HG02981 (cell line): Measurements from ENCODE around the gene TXN2.
"Not testable (repeated sequence)": the region's sequence is repeated elsewhere in the genome, so short reads cannot be mapped to it uniquely, and the experiment has no call there.

Experiments
- ATAC-seq: cut with Tn5 transposase; IDR thresholded peaks from one replicate; pipeline ENCODE4 v1.9.1; 2021; ENCODE audit warnings: mild to moderate bottlenecking, moderate library complexity; ENCODE audit not compliant: unreplicated experiment

Gene TXN2, protein sequence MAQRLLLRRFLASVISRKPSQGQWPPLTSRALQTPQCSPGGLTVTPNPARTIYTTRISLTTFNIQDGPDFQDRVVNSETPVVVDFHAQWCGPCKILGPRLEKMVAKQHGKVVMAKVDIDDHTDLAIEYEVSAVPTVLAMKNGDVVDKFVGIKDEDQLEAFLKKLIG

DNA sequence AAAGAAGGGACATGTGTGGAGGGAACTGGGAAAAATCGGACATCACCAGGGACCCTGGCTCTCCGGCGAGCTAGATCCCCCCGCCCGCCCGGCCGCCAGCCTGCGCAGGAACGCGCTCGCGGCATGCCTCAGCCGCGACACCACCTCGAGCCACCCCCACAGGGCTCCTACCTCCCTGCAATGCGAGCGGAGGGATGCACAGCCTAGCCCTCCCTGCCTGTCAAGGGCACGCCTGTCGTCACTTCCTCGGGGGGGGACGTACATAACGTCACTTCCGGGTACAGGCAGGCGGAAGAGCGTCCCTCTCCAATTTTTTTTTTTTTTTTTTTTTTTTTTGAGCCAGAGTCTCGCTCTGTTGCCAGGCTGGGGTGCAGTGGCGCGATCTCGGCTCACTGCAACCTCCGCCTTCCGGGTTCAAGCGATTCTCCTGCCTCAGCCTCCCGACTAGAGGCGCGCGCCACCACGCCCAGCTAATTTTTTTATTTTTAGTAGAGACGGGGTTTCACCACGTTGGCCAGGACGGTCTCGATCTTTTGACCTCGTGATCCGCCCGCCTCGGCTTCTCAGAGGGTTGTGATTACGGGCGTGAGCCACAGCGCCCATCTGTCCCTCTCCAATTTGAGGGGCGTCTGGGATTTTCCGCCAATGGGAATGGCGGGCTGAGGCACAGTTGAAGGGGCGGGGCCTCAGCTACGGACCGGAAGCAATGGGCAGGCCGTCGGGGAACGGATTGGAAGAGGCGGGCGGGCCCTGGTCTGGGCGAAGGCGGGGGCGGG is at the start of gene TXN2:
TXN2 (minus strand) TSS at position 248 of the 776 bp plus-strand sequence. CDS start 803 bp downstream, outside the sequence.
- ATAC-seq = peak; percentile 74

DNA sequence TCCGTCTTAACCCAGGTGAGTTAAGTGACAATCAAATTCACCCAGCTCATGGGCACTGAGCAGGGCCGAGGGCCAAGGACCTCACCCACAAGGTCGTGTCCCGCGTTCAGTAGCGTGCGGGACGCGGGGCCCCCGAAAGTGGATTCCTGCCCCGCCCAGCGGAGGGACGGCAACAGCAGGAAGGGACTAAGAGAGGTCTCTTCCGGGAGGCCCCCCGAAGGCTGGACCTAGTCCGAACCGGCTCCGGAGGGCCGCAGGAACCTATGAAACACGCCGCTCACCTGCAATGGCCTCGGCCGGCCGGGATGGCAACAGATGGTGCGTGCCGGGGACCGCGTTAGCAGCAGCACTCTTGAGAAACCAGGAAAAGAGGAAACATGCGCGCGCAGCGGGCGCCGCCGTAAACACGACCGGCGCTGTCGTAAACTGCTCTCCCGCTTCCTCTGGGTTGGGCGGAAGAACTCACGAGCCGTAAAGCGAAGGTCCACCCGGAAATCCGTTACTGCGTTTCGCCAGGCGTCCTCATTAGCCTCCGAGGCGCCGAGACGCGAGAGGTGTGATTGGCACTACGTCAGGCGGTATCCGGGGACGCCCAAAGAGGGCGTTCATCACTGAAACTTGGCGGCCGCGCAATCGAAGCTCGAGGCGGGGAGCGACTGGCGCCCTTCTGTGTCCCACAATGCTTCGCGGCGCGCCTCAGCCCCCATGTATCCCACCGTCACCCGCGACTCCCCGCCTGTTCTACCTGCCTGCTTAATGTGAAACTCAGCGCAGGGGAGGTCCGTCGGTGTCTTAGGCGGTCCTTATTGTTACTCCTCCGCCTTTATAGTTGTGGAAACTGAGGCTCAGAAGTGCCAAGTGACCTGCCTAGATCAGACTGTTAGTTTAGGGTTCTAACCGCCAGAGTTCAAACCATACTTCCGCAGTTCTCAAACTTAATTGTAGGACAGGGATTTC is 47.6 kb upstream of the TXN2 start, which contains the start of gene EIF3D:
EIF3D (minus strand) TSS at position 372 of the 957 bp plus-strand sequence. CDS start 3,045 bp downstream, outside the sequence.
- peak; percentile 89 for ATAC-seq

DNA sequence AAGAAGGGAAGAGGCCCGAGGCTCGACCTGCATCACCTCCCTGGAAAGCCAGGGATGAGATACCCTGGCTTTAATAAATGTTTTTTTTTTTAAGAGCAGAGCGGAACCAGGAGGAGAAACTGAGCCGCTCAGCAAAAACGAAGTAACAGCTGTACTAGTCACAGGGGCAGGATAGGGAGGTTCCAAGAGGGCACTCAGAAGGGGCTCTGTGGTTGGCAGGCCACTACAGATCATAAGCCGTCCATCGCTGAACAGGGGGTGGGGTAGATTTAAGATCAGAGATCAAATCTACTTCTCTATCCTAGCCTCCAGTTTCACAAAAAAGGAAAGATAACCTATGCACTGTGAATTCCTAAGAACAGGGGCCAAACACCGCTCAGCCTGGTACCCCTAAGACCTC is 46.9 kb upstream of the TXN2 start:
- ATAC-seq = no peak

DNA sequence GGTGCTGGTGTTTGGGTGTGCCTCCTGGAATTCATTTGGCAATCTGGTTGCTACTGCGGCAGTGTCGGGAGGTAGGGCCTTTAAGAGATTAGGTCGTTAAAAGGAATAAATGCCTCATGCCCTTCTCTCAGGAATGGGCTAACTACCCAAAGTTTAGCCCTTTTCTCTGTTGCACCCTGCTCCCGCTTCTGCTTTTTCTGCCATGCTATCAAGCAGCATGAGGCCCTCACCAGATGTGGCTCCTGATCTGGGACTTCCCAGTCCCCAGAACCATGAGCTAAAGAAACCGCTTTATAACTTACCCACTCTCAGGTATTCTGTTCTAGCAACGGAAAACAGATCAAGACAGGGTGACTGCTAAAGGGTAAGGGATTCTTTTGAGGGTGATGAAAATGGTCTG is 41.2 kb upstream of the TXN2 start:
- no peak for ATAC-seq

DNA sequence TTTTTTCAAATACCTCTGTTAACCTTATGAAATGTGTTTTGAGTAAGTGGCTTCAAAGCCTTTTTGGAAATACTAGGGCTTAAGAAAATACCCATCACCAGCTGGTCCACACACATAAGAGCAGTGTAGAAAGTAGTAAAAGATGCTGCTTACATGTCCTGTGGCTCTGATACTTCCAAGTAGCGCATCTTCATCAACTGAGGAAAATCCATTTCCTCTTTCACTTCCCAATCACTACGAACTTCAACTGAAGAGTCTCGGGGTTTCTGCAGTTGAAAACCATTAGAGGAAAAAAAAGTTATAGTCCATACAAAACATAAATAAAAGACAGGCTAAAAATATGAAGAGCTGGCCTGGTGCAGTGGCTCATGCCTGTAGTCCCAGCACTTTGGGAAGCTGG is 39.0 kb upstream of the TXN2 start:
- no peak for ATAC-seq

DNA sequence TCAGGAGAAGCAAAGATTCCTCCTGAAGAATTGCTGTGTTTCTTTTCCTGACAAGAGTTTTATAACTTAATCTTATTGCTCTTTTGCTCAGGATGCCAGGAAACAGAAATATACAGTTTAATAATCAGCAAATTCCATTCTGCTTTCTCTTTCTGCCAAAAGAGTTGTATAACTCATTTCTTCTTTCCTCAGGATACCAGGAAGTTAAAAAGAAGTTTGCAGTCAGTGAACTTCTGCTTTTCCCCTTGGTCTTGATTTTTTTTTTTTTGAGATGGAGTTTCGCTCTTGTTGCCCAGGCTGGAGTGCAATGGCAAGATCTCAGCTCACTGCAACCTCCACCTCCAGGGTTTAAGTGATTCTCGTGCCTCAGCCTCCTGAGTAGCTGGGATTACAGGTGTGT is 38.5 kb upstream of the TXN2 start:
- ATAC-seq = not testable (repeated sequence)

DNA sequence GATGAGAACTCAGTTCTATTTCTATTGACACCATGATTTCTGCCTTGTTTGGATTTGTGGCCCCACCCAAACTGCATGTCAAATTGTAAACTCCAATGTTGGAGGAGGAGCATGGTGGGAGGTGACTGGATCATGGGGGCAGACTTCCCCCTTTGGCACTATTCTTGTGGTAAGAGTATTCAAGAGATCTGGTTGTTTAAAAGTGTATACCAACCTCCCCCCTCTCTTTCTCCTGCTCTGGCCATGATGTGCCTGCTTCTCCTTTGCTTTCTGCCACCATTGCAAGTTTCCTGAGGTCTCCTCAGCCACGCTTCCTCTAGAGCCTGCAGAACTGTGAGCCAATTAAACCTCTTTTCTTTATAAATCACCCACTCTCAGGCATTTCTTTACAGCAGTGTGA is 33.3 kb upstream of the TXN2 start:
- ATAC-seq = no peak

DNA sequence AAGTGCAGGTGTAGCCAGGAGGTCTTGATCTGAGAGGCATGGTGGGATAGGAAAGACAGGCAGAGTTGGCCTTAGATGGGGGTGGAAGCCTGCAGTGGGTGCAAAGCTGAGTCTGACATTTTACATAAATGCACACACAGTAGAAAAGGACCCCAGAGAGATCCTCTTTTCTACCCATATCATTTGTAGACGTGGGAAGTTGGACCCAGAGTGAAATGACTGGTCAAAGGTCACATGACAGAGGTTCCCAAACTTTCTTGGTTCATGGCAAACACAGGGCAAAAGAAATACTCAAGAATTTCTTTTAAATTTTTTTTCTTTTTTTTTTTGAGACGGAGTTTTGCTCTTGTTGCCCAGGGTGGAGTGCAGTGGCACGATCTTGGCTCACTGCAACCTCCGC is 31.6 kb upstream of the TXN2 start:
- ATAC-seq = no peak

DNA sequence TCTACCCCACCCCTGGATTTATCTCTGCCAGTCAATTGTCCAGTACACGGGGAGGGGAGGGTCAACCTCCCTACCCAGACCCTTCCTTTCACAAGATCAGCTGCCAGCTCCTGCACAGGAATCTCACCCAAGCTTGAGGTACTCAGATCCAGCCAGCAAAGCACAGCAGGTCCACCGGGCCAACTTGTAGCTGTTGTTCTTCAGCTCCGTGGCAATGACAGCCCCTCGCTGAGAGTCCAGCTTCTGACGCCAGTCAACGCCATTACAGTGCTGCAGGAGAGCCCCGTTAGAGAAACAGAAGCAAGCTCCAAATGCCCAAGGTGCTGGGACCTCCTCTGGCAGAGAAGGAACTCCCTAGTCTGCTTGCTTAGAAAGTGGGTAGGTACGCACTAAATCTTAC is 30.9 kb upstream of the TXN2 start:
- no peak for ATAC-seq

DNA sequence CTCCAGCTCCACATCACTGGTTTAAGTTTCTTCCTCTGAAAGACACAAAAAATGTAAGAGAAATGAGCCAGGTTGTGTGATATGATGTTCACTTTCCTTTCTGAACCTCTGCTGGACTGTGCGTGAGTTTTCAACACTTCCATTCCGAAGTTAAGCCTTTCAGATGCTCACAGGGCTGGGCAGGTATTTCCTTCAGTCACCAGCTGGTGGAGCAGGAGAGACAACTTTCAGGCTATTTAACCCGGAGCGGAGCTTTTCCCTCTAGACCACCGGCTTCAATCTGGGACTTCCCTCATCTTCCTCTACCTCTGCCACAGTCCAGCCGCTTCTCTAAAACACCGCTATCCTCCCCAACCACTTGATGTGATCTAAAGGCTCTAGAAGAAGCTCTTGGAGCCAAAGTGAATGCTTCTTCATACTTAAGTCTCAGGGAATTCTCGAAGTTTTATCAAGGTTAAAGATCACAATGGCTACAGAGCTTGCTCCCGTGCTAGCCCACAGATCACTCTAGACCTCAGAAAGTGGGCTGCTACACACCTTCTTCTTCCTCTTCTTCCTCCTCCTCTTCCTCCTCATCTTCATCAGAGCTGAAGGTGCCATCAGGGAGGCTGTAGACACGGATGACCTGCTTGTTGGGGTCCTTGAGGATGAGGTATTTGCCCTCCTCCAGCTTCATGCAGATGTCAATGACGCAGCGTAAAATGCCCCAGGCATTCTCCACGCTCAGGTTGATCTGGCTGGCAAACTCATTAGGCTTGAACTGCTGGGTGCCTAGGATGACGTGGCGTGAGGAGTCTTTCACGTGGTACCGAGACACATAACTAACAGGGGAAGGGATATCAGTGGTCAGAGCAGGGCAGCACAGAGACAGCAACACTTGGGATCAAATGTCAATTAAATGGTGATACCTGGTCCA is 29.8 kb upstream of the TXN2 start:
- ATAC-seq = no peak

DNA sequence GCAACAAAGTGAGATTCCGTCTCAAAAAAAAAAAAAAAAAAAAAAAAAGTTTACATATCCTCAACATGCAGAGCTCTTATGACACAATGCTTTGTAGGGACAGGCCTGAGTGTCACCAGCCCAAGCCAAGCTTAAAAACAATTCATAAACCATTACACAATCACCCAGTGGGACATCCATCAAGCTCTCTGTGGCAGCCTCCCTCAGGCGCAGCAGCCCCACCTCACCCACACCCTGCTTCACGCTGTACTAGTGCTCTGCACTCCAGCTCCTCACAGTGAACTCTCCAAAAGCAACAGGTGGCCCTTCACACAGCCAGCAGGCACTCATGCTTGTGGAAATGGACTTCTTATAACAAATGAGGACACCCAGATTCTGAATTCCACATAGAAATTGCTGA is 28.9 kb upstream of the TXN2 start:
- ATAC-seq = no peak

DNA sequence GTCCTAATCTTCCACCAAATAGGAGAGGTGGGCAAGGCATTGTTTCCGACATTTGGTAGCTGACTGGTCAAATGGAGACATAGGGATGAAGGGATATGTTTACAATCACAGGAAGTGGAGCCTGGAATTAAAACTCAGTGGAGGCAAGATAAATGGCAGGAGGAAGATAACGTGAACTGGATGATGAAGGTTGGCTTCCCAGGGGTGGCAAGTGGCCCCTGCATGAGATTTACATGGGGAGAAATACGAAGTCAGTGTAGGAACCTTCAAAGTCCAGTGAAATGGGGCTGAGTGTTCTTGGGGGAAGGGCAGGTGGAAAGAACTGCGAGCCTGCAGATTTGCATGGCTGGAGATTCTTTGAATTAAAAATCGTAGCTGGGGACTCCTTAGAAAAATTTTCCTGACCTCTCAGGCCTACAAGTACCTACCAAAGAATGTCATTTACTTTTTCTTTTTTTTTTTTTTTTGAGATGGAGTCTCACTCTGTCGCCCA is 26.1 kb upstream of the TXN2 start:
- ATAC-seq = no peak

DNA sequence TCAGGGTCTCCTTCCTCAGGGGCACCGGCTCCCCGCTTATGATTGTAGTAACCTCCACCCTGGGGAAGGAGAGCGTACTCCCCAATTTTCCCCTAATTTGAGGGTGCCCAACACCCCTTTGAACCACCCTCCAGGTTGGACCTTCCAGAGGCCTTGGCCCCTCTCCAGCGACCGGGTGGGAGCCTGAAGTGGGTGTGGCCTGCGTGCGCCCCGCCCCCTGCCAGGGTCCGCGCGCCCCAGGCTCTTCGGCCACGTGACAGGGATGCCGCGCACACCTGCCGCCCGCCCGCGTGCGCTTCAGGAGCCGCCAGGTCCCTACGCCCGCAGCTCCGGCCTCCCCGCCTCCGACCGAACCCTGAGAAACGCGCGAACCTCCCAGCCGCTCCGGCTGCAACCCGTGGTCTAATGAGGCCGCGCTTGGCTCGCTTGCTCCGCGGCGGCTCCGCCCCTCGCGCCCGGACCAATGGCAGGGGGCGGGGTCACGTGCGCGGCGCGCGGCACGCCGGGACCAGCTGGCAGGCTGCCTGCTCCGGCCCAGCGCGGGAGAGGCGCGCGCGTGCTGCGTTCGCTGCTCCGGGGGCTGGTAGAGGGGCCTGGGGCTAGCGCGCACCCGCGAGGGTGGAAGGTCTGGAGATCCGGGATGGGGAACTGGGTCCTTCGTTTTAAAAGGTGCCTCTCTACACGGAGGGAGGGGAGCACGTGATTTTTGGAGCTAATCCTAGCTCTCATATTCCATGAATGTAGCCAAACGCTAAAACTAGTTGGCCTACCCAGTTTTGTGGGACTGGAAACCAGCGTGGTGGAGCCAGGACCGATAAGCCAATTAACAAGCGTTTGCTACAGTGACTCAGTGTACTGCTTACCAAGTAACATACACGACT is 25.4 kb upstream of the TXN2 start, which contains the start of gene FOXRED2:
FOXRED2 (minus strand) TSS at position 404 of the 881 bp plus-strand sequence. CDS start 618 bp downstream, outside the sequence.
- peak; percentile 78 for ATAC-seq

DNA sequence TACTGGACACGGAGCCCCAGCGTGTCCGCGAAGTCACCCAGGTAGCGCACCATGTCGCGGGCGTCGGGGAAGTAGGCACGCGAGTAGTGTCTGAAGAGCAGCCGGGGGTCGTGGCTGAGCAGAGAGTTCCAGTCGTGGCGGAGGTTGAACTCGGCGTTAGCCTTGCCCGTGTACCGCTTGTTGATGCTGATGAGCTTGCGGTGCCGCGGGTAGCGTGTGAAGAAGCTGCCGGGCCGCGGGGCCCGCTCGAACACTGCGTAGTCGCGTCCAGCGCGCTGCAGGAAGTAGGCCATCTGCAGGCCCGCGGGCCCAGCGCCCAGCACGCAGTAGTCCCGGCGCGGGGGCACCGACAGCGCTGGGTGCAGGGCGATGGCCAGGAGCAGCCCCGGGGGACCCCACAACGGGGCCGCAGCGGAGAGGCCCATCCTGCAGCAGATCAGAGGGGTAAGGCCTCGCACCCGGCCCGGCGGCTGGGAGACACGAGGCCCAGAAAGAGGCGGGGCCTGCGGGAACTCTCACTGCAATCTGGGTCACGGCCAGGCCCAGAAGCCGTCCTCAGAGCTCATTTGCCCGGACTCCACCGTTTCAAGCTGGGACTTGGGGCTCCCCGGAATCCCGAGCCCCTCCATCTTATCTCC is 24.7 kb upstream of the TXN2 start:
- ATAC-seq = no peak

DNA sequence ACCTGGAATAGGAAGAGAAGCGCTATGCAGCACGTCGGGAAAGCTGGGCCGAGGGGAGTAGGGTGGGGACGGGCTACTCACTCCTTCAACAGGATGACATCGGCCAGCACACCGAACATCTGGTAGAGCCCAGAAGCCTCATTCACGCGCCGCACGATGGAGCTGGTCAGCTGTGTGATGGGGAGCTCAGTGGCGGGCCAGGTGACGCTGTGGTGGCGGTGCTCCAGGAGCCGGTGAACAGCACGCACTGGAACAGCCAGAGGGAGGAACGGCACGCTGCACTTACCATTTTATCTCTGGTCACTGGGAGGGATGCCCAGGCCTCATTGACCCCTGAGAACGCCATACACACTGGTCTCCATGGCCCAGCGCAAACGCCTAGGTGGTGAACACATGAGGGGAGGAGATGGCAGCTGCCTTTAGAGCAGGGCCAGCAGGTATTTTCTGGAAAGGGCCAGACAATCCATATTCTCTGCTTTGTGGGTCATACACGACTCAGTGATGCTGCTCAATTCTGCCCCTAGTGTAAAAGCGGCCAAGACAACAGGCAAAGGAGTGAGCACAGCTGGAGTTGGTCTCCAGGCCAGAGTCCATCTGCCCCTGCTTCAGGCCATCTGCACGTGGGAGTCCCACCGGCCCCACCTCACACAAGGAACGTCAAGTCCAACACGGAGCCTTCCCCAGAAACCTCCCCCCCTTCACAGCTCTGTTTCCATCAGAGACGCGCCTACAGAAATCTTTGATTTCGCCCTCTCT is 16.6 kb upstream of the TXN2 start:
- ATAC-seq = no peak

DNA sequence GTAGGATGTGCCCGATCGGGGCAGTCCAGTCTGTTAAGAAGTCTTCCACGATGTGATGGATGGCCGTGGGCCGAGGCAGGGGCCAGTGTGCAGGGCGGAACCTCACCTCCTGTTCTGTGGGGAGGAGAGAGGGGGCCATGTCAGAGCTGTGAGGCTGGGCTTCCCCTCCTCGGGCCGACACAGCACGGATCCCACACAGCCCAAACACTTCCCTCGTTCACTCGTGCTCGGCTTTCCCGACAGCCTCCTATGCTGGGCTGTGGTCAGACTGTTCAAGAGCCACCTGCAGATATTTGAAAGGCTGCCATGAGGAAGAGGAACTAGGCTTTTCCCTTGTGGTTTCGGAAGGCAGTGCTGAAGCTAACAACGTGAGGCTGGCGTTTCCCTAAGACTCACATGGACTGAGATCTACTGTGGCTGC is 12.3 kb upstream of the TXN2 start:
- ATAC-seq = peak; percentile 64

DNA sequence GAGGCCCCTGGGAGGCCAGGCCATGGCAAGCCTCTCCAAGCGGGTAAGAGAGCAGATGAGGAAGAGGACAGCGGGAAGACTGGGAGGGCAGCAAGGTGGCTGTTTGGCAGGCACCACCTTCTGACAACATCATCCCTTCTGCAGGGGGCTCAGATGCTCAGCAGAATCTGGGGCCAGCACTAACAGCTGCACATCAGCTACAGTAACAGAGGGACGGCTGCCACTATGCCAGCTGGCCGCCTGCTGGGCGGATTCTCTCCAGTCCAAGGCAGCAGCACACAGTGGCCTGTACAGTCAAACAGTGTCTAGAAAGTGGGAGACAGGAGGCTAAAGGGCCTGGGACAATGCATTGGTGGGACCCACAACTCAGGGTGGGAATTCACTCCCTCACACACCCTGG is 10.7 kb upstream of the TXN2 start:
- no peak for ATAC-seq

DNA sequence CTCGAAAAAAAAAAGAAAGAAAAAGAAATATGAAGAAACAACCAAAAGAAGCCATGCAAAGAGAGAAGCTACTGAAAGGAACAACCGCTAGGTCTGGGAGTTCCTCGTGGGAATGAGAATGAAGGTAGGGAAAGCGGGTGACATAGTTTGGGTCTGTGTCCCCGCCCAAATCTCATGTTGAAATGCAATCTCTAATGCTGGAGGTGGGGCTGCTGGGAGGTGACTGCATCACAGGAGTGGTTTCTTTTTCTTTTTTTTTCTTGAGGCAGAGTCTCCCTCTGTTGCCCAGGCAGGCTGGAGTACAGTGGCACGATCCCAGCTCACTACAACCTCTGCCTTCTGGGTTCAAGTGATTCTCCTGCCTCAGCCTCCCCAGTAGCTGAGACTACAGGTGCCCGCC is 9.7 kb upstream of the TXN2 start:
- no peak for ATAC-seq
